Spleen (tissue), 11 donors: ENCODE data around the gene OSBPL1A. TPM values are rescaled to one million over a fixed set of nuclear protein-coding genes. Genes with fewer than 3 reads are reported as not detected.

ENCODE experiments used
- DNase-seq: peaks from one replicate; pipeline ENCODE4 v3.0.0-alpha.2; 2020
- H3K27ac ChIP-seq, 8 donors: fragments of 200-600 bp; sonication (generic) in 7 of 8; 1 replicate in 4 of 8; 2 replicates in 4 of 8; pipeline versions ENCODE4 v1.5.0 to v1.8.0; 2016 to 2021; ENCODE audit warnings: inconsistent platforms in 4 of 8, mild to moderate bottlenecking in 4 of 8, moderate library complexity in 1 of 8
- H3K27me3 ChIP-seq, 7 donors: fragments of 200-600 bp; sonication (generic) in 6 of 7; replicated peaks in 1 of 7; 1 replicate in 4 of 7; 2 replicates in 3 of 7; pipeline versions ENCODE4 v1.5.0 to v1.8.0; 2016 to 2021; ENCODE audit warnings: inconsistent platforms in 3 of 7, mild to moderate bottlenecking in 1 of 7
- H3K36me3 ChIP-seq, 6 donors: fragments of 200-600 bp; sonication (generic) in 5 of 6; 1 replicate in 4 of 6; 2 replicates in 2 of 6; pipeline versions ENCODE4 v1.5.0 to v1.8.0; 2016 to 2021; ENCODE audit warnings: inconsistent platforms in 2 of 6
- H3K4me1 ChIP-seq, 6 donors: fragments of 200-600 bp; sonication (generic) in 5 of 6; 1 replicate in 3 of 6; 2 replicates in 3 of 6; pipeline versions ENCODE4 v1.5.0 to v1.8.0; 2016 to 2021; ENCODE audit warnings: inconsistent platforms in 3 of 6
- H3K4me3 ChIP-seq, 8 donors: fragments of 200-600 bp; sonication (generic) in 7 of 8; 1 replicate in 4 of 8; 2 replicates in 4 of 8; pipeline versions ENCODE4 v1.5.0 to v1.8.0; 2016 to 2021; ENCODE audit warnings: inconsistent platforms in 4 of 8, mild to moderate bottlenecking in 4 of 8, moderate library complexity in 2 of 8
- H3K9me3 ChIP-seq, 8 donors: fragments of 200-600 bp; sonication (generic) in 7 of 8; 1 replicate in 4 of 8; 2 replicates in 4 of 8; pipeline versions ENCODE4 v1.5.0 to v1.8.0; 2016 to 2021; ENCODE audit warnings: inconsistent platforms in 4 of 8
- CTCF ChIP-seq, 11 experiments: fragments of 200-600 bp in 7 of 11; fragments of 450-650 bp in 4 of 11; sonication (generic) in 4 of 11; IDR thresholded peaks in 8 of 11; conservative IDR thresholded peaks in 3 of 11; 1 replicate in 7 of 11; 2 replicates in 4 of 11; pipeline versions ENCODE4 v1.4.0 to v1.8.0; 2016 to 2021; ENCODE audit warnings: antibody characterized with exemption in 11 of 11, inconsistent platforms in 4 of 11, mild to moderate bottlenecking in 1 of 11
- POLR2A ChIP-seq, 3 donors: fragments of 450-650 bp; IDR thresholded peaks; one replicate each; pipeline ENCODE4 v1.5.1; 2017; ENCODE audit warnings: antibody characterized with exemption in 3 of 3, mild to moderate bottlenecking in 1 of 3
- POLR2AphosphoS5 ChIP-seq, 3 donors: sonication (generic); formaldehyde crosslinking; IDR thresholded peaks; one replicate each; pipeline ENCODE4 v1.5.1; 2017; ENCODE audit warnings: antibody characterized with exemption in 3 of 3
- WGBS, 5 donors: extraction: QIAGEN DNeasy Blood & Tissue Kit in 3 of 5; methylation state at CpG; one replicate each; pipeline versions ENCODE4 v1.1.5 to v1.1.7; 2013 to 2018; 5-methylcytosine and 5-hydroxymethylcytosine counted together
- intact Hi-C: fragments of 100-400 bp; cut with DNase I; formaldehyde crosslinking; loops from one replicate; pipeline ENCODE4 v1.15.0; 2023; ENCODE audit warnings: low total_unique reads
- polyA plus RNA-seq, 3 donors: library from polyadenylated mRNA; stranded (reverse); fragments of 200-250 nt; gene quantifications; one replicate each; pipeline ENCODE4 v1.2.1, GENCODE V29; 2013
- total RNA-seq, 7 donors: library from RNA; depleted of rRNA in 3 of 7; stranded (reverse); fragments of >200 nt in 3 of 7; fragmentation: NEBNext Ultra II Directional in 4 of 7; extraction: Animal tissue kit (Norgen Biotek cat#: 25700) in 4 of 7; gene quantifications; one replicate each; pipeline versions ENCODE4 v1.1.0 to v1.2.1, GENCODE V29; 2016 to 2021
- donor health status: healthy with polysubstance abuse.
- donor health status: DM: no; HTN: no; CAD: no; lungs with moderate emphysema.
- donor health status: DM: no; HTN: no; CAD: no.
- donor health status: Bipolar disorder and iron deficiency.
- donor health status: healthy.
- donor health status: DM: no; HTN: no; CAD: no.
- donor health status: DM: yes; HTN: yes; CAD: no.

Gene OSBPL1A
- total and polyA plus RNA-seq, 10 donors = 3.8 to 29.6 (median 22.1) TPM

- 79 to 97% (median 88%) methylated on average over 1 of the region's 1 CpG for WGBS, 5 donors
- H3K4me3 ChIP-seq = no peak overlapping the region
- H3K4me1 ChIP-seq = no peaks in the 10 kb centered on the region
- no peaks in the 10 kb centered on the region for H3K9me3 ChIP-seq
- H3K27me3 ChIP-seq = no peaks in the 10 kb centered on the region
- intact Hi-C loops = no loop called here
- H3K27ac ChIP-seq = no peak overlapping the region
- no peak for DNase-seq
- TF ChIP-seq CTCF (IDR thresholded peaks at IDR 0.05 in 8 of 11, conservative IDR thresholded peaks at IDR 0.05 in 3 of 11) = no peak
- TF ChIP-seq POLR2AphosphoS5 (IDR thresholded peaks at IDR 0.05) = no peak
- TF ChIP-seq POLR2A (IDR thresholded peaks at IDR 0.05) = no peak
- peaks cover 0 to 79% (median 28%) of the 10 kb centered on the region in 6 donors for H3K36me3 ChIP-seq
These were observed 39.3 kb upstream of the OSBPL1A start for GRCh38 chr18:24436939-24437338.

GRCh38 chr18:24432618-24433017, 35.0 kb upstream of the OSBPL1A start:
- H3K4me3 ChIP-seq = no peak overlapping the region
- H3K27ac ChIP-seq = no peak overlapping the region
- WGBS, 5 donors = 74 to 95% (median 85%) methylated on average over 3 of the region's 3 CpGs
- H3K27me3 ChIP-seq = no peaks in the 10 kb centered on the region
- DNase-seq = no peak
- H3K9me3 ChIP-seq = no peaks in the 10 kb centered on the region
- peaks cover 0 to 61% (median 11%) of the 10 kb centered on the region in 6 donors for H3K36me3 ChIP-seq
- peaks cover 0 to 14% (median 7%) of the 10 kb centered on the region in 6 donors for H3K4me1 ChIP-seq
- TF ChIP-seq CTCF (IDR thresholded peaks at IDR 0.05 in 8 of 11, conservative IDR thresholded peaks at IDR 0.05 in 3 of 11) (no peak), POLR2AphosphoS5 (IDR thresholded peaks at IDR 0.05) (no peak), POLR2A (IDR thresholded peaks at IDR 0.05) (no peak)
- intact Hi-C loops = no loop called here

- Histone ChIP-seq H3K36me3 (peaks cover 0 to 33% (median 4%) of the 10 kb centered on the region in 6 donors), H3K9me3 (peaks cover 0 to 5% (median 0%) of the 10 kb centered on the region in 8 donors), H3K27me3 (peaks cover 0 to 10% (median 0%) of the 10 kb centered on the region in 7 donors), H3K4me3 (no peak overlapping the region), H3K4me1 (peaks cover 0 to 24% (median 16%) of the 10 kb centered on the region in 6 donors), H3K27ac (no peak overlapping the region)
- DNase-seq = no peak
- no peak for TF ChIP-seq POLR2AphosphoS5 (IDR thresholded peaks at IDR 0.05)
- TF ChIP-seq POLR2A (IDR thresholded peaks at IDR 0.05) = no peak
- TF ChIP-seq CTCF (IDR thresholded peaks at IDR 0.05 in 8 of 11, conservative IDR thresholded peaks at IDR 0.05 in 3 of 11) = no peak
- intact Hi-C loops = no loop called here
- whole genome bisulfite sequencing, 5 donors = 95 to 98% (median 96%) methylated on average over 4 of the region's 4 CpGs
These were observed 31.6 kb upstream of the OSBPL1A start for GRCh38 chr18:24429188-24429587.

- Histone ChIP-seq H3K27me3 (peaks cover 0 to 14% (median 0%) of the 10 kb centered on the region in 7 donors), H3K9me3 (peaks cover 0 to 5% (median 0%) of the 10 kb centered on the region in 8 donors), H3K27ac (no peak overlapping the region), H3K4me3 (no peak overlapping the region), H3K36me3 (peaks cover 0 to 33% (median 4%) of the 10 kb centered on the region in 6 donors), H3K4me1 (peaks cover 0 to 24% (median 16%) of the 10 kb centered on the region in 6 donors)
- 80 to 91% (median 87%) methylated on average over 3 of the region's 3 CpGs for WGBS, 5 donors
- DNase-seq = no peak
- intact Hi-C loops = no loop called here
- no peak for TF ChIP-seq CTCF (IDR thresholded peaks at IDR 0.05 in 8 of 11, conservative IDR thresholded peaks at IDR 0.05 in 3 of 11)
- TF ChIP-seq POLR2A (IDR thresholded peaks at IDR 0.05) = no peak
- no peak for TF ChIP-seq POLR2AphosphoS5 (IDR thresholded peaks at IDR 0.05)
These were observed 31.1 kb upstream of the OSBPL1A start for GRCh38 chr18:24428709-24429108.
